Neural cell (in vitro differentiated cells): ENCODE measurements around the gene HERPUD2. TPM values are rescaled to one million over a fixed set of nuclear protein-coding genes. Genes with fewer than 3 reads are reported as not detected.

Experiments used
- H2AFZ ChIP-seq: fragments of 200-600, 300-800 bp; sonication (generic), shearing (Covaris generic); 2 replicates; pipeline ENCODE4 v1.6.0; 2014; ENCODE audit warnings: low read depth, mild to moderate bottlenecking, antibody characterized with exemption, low read length, moderate library complexity
- H3F3A ChIP-seq: fragments of 200-600 bp; shearing (Covaris generic); 2 replicates; pipeline ENCODE4 v1.6.1; 2016; ENCODE audit warnings: mild to moderate bottlenecking, moderate library complexity, mixed read lengths, antibody characterized with exemption, low read length; ENCODE audit not compliant: insufficient read depth, poor library complexity, severe bottlenecking
- H3K27ac ChIP-seq: fragments of 200-600, 300-800 bp; sonication (generic), shearing (Covaris generic); 2 replicates; pipeline ENCODE4 v1.5.1; 2014; ENCODE audit warnings: mild to moderate bottlenecking, low read length, moderate library complexity
- H3K27me3 ChIP-seq: fragments of 300-800, 200-600 bp; sonication (generic), shearing (Covaris generic); 2 replicates; pipeline ENCODE4 v1.6.0; 2014; ENCODE audit warnings: mild to moderate bottlenecking, low read depth, low read length, moderate library complexity; ENCODE audit not compliant: insufficient read depth
- H3K36me3 ChIP-seq: fragments of 300-800, 200-600 bp; sonication (generic), shearing (Covaris generic); 2 replicates; pipeline ENCODE4 v1.5.1; 2014; ENCODE audit warnings: mild to moderate bottlenecking, antibody characterized with exemption, low read length, moderate library complexity; ENCODE audit not compliant: insufficient read depth
- H3K4me2 ChIP-seq: fragments of 300-800, 200-600 bp; sonication (generic), shearing (Covaris generic); 2 replicates; pipeline ENCODE4 v1.6.0; 2014; ENCODE audit warnings: mild to moderate bottlenecking, low read length
- H3K4me3 ChIP-seq: fragments of 300-800, 200-600 bp; sonication (generic), shearing (Covaris generic); 2 replicates; pipeline ENCODE4 v1.5.1; 2014; ENCODE audit warnings: mild to moderate bottlenecking, low read length, moderate library complexity
- H3K79me2 ChIP-seq: fragments of 200-600 bp; shearing (Covaris generic); replicated peaks from 2 replicates; pipeline ENCODE4 v1.6.0; 2014; ENCODE audit warnings: mild to moderate bottlenecking, low read length, moderate library complexity; ENCODE audit not compliant: insufficient read depth
- H3K9ac ChIP-seq: fragments of 300-800, 200-600 bp; sonication (generic), shearing (Covaris generic); 2 replicates; pipeline ENCODE4 v1.6.1; 2016; ENCODE audit warnings: mild to moderate bottlenecking, low read length, mixed read lengths
- H3K9me2 ChIP-seq: fragments of 200-600 bp; shearing (Covaris generic); 2 replicates; pipeline ENCODE4 v1.6.1; 2016; ENCODE audit warnings: mild to moderate bottlenecking, low read length, mixed read lengths; ENCODE audit not compliant: insufficient read depth
- H3K9me3 ChIP-seq: fragments of 200-600, 300-800 bp; sonication (generic), shearing (Covaris generic); 2 replicates; pipeline ENCODE4 v1.6.1; 2016; ENCODE audit warnings: mild to moderate bottlenecking, mixed run types, low read length, moderate library complexity, mixed read lengths
- H4K20me1 ChIP-seq: fragments of 200-600 bp; shearing (Covaris generic); 2 replicates; pipeline ENCODE4 v1.6.1; 2016; ENCODE audit warnings: mild to moderate bottlenecking, mixed run types; ENCODE audit not compliant: insufficient read depth
- EP300 ChIP-seq: fragments of 450-650 bp; conservative IDR thresholded peaks from 2 replicates; pipeline ENCODE4 v1.6.1; 2014; ENCODE audit warnings: antibody characterized with exemption, mild to moderate bottlenecking, moderate library complexity; ENCODE audit not compliant: poor library complexity, severe bottlenecking
- EZH2 ChIP-seq: fragments of 200-600, 300-800 bp; shearing (Covaris generic), sonication (generic); IDR thresholded peaks from 2 replicates; pipeline ENCODE4 v1.6.1; 2014; ENCODE audit warnings: antibody characterized with exemption, low read length, borderline replicate concordance, mild to moderate bottlenecking; ENCODE audit not compliant: insufficient read depth, poor library complexity, severe bottlenecking
- MXI1 ChIP-seq: fragments of 450-650 bp; conservative IDR thresholded peaks from 2 replicates; pipeline ENCODE4 v1.6.1; 2014; ENCODE audit warnings: antibody characterized with exemption, mild to moderate bottlenecking; ENCODE audit not compliant: poor library complexity, severe bottlenecking
- POLR2AphosphoS5 ChIP-seq: IDR thresholded peaks from 2 replicates; pipeline ENCODE4 v1.6.1; 2012
- RAD21 ChIP-seq: fragments of 450-650 bp; conservative IDR thresholded peaks from 2 replicates; pipeline ENCODE4 v1.6.1; 2014; ENCODE audit warnings: antibody characterized with exemption, mild to moderate bottlenecking, moderate library complexity
- SMC3 ChIP-seq: fragments of 450-650 bp; conservative IDR thresholded peaks from 2 replicates; pipeline ENCODE4 v1.6.1; 2014; ENCODE audit warnings: antibody characterized with exemption, mild to moderate bottlenecking, moderate library complexity; ENCODE audit not compliant: poor library complexity
- TAF1 ChIP-seq: IDR thresholded peaks from 2 replicates; pipeline ENCODE4 v1.6.1; 2012; ENCODE audit warnings: low read depth
- polyA plus RNA-seq: library from polyadenylated mRNA; depleted of rRNA; stranded (reverse); fragments of >200 nt; gene quantifications from 2 replicates; pipeline ENCODE4 v1.2.3, GENCODE V29; 2014
- TF ChIP-seq, protein P1 (sequence below): IDR thresholded peaks from 2 replicates; pipeline ENCODE4 v1.6.1; 2012; ENCODE audit warnings: borderline replicate concordance
- TF ChIP-seq, protein P2 (sequence below): fragments of 450-650 bp; IDR thresholded peaks from 2 replicates; pipeline ENCODE4 v1.5.1; 2014; ENCODE audit warnings: antibody characterized with exemption, mild to moderate bottlenecking, moderate library complexity; ENCODE audit not compliant: poor library complexity, severe bottlenecking

HERPUD2 gene
- polyA plus RNA-seq, 1 donor from 2014 or later, result 16.7 TPM

- Histone ChIP-seq H3K9ac (no peak overlapping the region), H4K20me1 (no peaks in the 10 kb centered on the region), H3K9me3 (no peaks in the 10 kb centered on the region), H3F3A (no peaks in the 10 kb centered on the region), H3K9me2 (no peaks in the 10 kb centered on the region), H3K27me3 (no peaks in the 10 kb centered on the region), H3K36me3 (peaks cover 3% of the 10 kb centered on the region), H3K4me3 (no peak overlapping the region), H3K4me2 (no peak overlapping the region), H2AFZ (no peak overlapping the region), H3K79me2 (no peaks in the 10 kb centered on the region), H3K27ac (no peak overlapping the region)
- TF ChIP-seq RAD21, result no peak
- TF ChIP-seq, protein P1, sequence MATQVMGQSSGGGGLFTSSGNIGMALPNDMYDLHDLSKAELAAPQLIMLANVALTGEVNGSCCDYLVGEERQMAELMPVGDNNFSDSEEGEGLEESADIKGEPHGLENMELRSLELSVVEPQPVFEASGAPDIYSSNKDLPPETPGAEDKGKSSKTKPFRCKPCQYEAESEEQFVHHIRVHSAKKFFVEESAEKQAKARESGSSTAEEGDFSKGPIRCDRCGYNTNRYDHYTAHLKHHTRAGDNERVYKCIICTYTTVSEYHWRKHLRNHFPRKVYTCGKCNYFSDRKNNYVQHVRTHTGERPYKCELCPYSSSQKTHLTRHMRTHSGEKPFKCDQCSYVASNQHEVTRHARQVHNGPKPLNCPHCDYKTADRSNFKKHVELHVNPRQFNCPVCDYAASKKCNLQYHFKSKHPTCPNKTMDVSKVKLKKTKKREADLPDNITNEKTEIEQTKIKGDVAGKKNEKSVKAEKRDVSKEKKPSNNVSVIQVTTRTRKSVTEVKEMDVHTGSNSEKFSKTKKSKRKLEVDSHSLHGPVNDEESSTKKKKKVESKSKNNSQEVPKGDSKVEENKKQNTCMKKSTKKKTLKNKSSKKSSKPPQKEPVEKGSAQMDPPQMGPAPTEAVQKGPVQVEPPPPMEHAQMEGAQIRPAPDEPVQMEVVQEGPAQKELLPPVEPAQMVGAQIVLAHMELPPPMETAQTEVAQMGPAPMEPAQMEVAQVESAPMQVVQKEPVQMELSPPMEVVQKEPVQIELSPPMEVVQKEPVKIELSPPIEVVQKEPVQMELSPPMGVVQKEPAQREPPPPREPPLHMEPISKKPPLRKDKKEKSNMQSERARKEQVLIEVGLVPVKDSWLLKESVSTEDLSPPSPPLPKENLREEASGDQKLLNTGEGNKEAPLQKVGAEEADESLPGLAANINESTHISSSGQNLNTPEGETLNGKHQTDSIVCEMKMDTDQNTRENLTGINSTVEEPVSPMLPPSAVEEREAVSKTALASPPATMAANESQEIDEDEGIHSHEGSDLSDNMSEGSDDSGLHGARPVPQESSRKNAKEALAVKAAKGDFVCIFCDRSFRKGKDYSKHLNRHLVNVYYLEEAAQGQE, result no peak
- no peak for TF ChIP-seq MXI1
- TF ChIP-seq TAF1, result no peak
- TF ChIP-seq SMC3, result no peak
- TF ChIP-seq, protein P2, sequence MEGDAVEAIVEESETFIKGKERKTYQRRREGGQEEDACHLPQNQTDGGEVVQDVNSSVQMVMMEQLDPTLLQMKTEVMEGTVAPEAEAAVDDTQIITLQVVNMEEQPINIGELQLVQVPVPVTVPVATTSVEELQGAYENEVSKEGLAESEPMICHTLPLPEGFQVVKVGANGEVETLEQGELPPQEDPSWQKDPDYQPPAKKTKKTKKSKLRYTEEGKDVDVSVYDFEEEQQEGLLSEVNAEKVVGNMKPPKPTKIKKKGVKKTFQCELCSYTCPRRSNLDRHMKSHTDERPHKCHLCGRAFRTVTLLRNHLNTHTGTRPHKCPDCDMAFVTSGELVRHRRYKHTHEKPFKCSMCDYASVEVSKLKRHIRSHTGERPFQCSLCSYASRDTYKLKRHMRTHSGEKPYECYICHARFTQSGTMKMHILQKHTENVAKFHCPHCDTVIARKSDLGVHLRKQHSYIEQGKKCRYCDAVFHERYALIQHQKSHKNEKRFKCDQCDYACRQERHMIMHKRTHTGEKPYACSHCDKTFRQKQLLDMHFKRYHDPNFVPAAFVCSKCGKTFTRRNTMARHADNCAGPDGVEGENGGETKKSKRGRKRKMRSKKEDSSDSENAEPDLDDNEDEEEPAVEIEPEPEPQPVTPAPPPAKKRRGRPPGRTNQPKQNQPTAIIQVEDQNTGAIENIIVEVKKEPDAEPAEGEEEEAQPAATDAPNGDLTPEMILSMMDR, result no peak
- TF ChIP-seq POLR2AphosphoS5, result no peak
- TF ChIP-seq EZH2, result no peak
- TF ChIP-seq EP300, result no peak
Observed at GRCh38 chr7:35613150-35613549, 81.8 kb downstream of the HERPUD2 start.

GRCh38 chr7:35605760-35606159 is 89.2 kb downstream of the HERPUD2 start:
- H3K79me2 ChIP-seq, result no peaks in the 10 kb centered on the region
- H3K36me3 ChIP-seq, result no peaks in the 10 kb centered on the region
- H3K27ac ChIP-seq, result no peak overlapping the region
- H3K9me3 ChIP-seq, result no peaks in the 10 kb centered on the region
- H3K9ac ChIP-seq, result no peak overlapping the region
- no peak overlapping the region for H3K4me2 ChIP-seq
- no peak for TF ChIP-seq RAD21
- no peak for TF ChIP-seq SMC3
- TF ChIP-seq EP300, result no peak
- TF ChIP-seq, protein P1, result no peak
- TF ChIP-seq POLR2AphosphoS5, result no peak
- no peak for TF ChIP-seq MXI1
- TF ChIP-seq, protein P2, result no peak
- TF ChIP-seq TAF1, result no peak
- no peak for TF ChIP-seq EZH2
- H3K4me3 ChIP-seq, result no peak overlapping the region
- H3K9me2 ChIP-seq, result no peaks in the 10 kb centered on the region
- no peaks in the 10 kb centered on the region for H3K27me3 ChIP-seq
- H3F3A ChIP-seq, result no peaks in the 10 kb centered on the region
- no peak overlapping the region for H2AFZ ChIP-seq
- no peaks in the 10 kb centered on the region for H4K20me1 ChIP-seq
